GM12878 (cell line): Measurements from ENCODE around the gene PLEKHF1. TPM values are rescaled to one million over a fixed set of nuclear protein-coding genes. Genes with fewer than 3 reads are reported as not detected.
A peak's percentile ranks its signal among the peaks of the same experiment; 100 is the strongest.

Experiments used
- ATAC-seq: fragments of 200-7000 bp; cut with Tn5 transposase; 3 replicates; pipeline ENCODE4 v1.9.1; 2020; ENCODE audit warnings: mild to moderate bottlenecking, moderate library complexity
- BruUV-seq: library from RNA; stranded (reverse); fragments of 400-500 nt; replicated peaks from 2 replicates; lab custom pipeline; 2021; lab: Mats Ljungman, UMichigan
- CTCF ChIA-PET: fragments of 300-600 bp; sonication (Branson Sonifier 250); formaldehyde crosslinking; extraction: SDS; loops from one replicate; lab custom pipeline; 2021; ENCODE audit warnings: inconsistent platforms; lab: Yijun Ruan, JAX
- POLR2A ChIA-PET: fragments of 350-600 bp; formaldehyde crosslinking; extraction: SDS; loops from one replicate; lab custom pipeline; 2021; ENCODE audit warnings: inconsistent platforms; lab: Charles Lee
- RAD21 ChIA-PET: fragments of 300-600 bp; sonication (Branson Sonifier 250); formaldehyde crosslinking; loops from one replicate; lab custom pipeline; 2023; ENCODE audit warnings: antibody characterized with exemption; ENCODE audit not compliant: unreplicated experiment; lab: Charles Lee
- SMC1A ChIA-PET: fragments of 300-600 bp; sonication (Branson Sonifier 250); formaldehyde crosslinking; loops from one replicate; lab custom pipeline; 2023; ENCODE audit not compliant: unreplicated experiment, uncharacterized antibody; lab: Charles Lee
- DNase-seq: peaks from one replicate; pipeline ENCODE4 v3.0.0-alpha.2; 2011; ENCODE audit warnings: low read depth, low spot score
- FAIRE-seq: peaks from 3 replicates; lab custom pipeline; 2011; peaks lifted over from hg19 to GRCh38; lab: Jason Lieb, UNC
- H2AFZ ChIP-seq: 2 replicates; pipeline ENCODE4 v1.6.0; 2011; ENCODE audit warnings: low read depth, low read length, control low read depth; ENCODE audit not compliant: control insufficient read depth
- H3K27ac ChIP-seq: 2 replicates; pipeline ENCODE4 v1.5.1; 2011; ENCODE audit warnings: control low read depth; ENCODE audit not compliant: control insufficient read depth, insufficient read depth
- H3K27me3 ChIP-seq, 2 experiments: replicated peaks in 1 of 2; 2 replicates each; pipeline versions ENCODE4 v1.6.0 to v1.6.1; 2011; ENCODE audit warnings: low read length in 1 of 2; ENCODE audit not compliant: control insufficient read depth in 2 of 2, insufficient read depth in 2 of 2
- H3K36me3 ChIP-seq, 2 experiments: 2 replicates each; pipeline ENCODE4 v1.5.1; 2011; ENCODE audit warnings: low read length in 1 of 2; ENCODE audit not compliant: control insufficient read depth in 2 of 2, insufficient read depth in 2 of 2
- H3K4me1 ChIP-seq: 2 replicates; pipeline ENCODE4 v1.6.1; 2011; ENCODE audit warnings: mild to moderate bottlenecking, low read length, moderate library complexity, mixed read lengths; ENCODE audit not compliant: control insufficient read depth, insufficient read depth
- H3K4me2 ChIP-seq: 2 replicates; pipeline ENCODE4 v1.6.0; 2011; ENCODE audit warnings: control low read depth; ENCODE audit not compliant: control insufficient read depth, insufficient read depth
- H3K4me3 ChIP-seq: fragments of 200-600 bp; sonication (generic); 2 replicates; pipeline ENCODE4 v1.5.1; 2016
- H3K79me2 ChIP-seq: 2 replicates; pipeline ENCODE4 v1.6.0; 2011; ENCODE audit warnings: low read length; ENCODE audit not compliant: control insufficient read depth, insufficient read depth
- H3K9ac ChIP-seq: 2 replicates; pipeline ENCODE4 v1.8.0; 2011; ENCODE audit warnings: low read length, control low read depth, mixed read lengths; ENCODE audit not compliant: control insufficient read depth, insufficient read depth
- H3K9me3 ChIP-seq: replicated peaks from 3 replicates; pipeline ENCODE4 v1.5.1; 2011; ENCODE audit warnings: mild to moderate bottlenecking, low read length; ENCODE audit not compliant: control insufficient read depth, insufficient read depth
- H4K20me1 ChIP-seq: 2 replicates; pipeline ENCODE4 v1.6.0; 2011; ENCODE audit not compliant: control insufficient read depth, insufficient read depth
- DPF2 ChIP-seq: fragments of 450-650 bp; IDR thresholded peaks from 2 replicates; pipeline ENCODE4 v1.6.1; 2017; ENCODE audit warnings: mild to moderate bottlenecking
- EZH2 ChIP-seq: IDR thresholded peaks from 2 replicates; pipeline ENCODE4 v1.6.1; 2012; ENCODE audit warnings: low read depth, mild to moderate bottlenecking, control low read depth, inconsistent platforms, low read length, borderline replicate concordance; ENCODE audit not compliant: control insufficient read depth
- HDGF ChIP-seq: fragments of 450-650 bp; IDR thresholded peaks from 2 replicates; pipeline ENCODE4 v1.6.1; 2016; ENCODE audit warnings: antibody characterized with exemption
- IKZF2 ChIP-seq, 2 experiments: fragments of 450-650 bp; IDR thresholded peaks; 2 replicates each; pipeline ENCODE4 v1.6.1; 2017; ENCODE audit warnings: mild to moderate bottlenecking in 2 of 2, moderate library complexity in 2 of 2
- MTA2 ChIP-seq: fragments of 450-650 bp; IDR thresholded peaks from 2 replicates; pipeline ENCODE4 v1.6.1; 2016; ENCODE audit warnings: low read depth, mild to moderate bottlenecking, moderate library complexity
- MTA3 ChIP-seq: IDR thresholded peaks from 2 replicates; pipeline ENCODE4 v1.6.1; 2012; ENCODE audit warnings: low read length, inconsistent platforms, borderline replicate concordance
- NFIC ChIP-seq: IDR thresholded peaks from 2 replicates; pipeline ENCODE4 v1.6.1; 2012; ENCODE audit warnings: low read depth, mild to moderate bottlenecking, inconsistent platforms, low read length, moderate library complexity
- NRF1 ChIP-seq: conservative IDR thresholded peaks from 2 replicates; pipeline ENCODE4 v1.6.1; 2011; ENCODE audit warnings: mild to moderate bottlenecking, low read depth, low read length, improper control_type of control experiment
- POLR2AphosphoS5 ChIP-seq: IDR thresholded peaks from 2 replicates; pipeline ENCODE4 v1.6.1; 2011; ENCODE audit warnings: mild to moderate bottlenecking, low read length, inconsistent platforms
- RCOR1 ChIP-seq: conservative IDR thresholded peaks from 2 replicates; pipeline ENCODE4 v1.6.1; 2012; ENCODE audit warnings: low read depth, low read length, improper control_type of control experiment
- STAT3 ChIP-seq: IDR thresholded peaks from 2 replicates; pipeline ENCODE4 v1.6.1; 2011; ENCODE audit warnings: low read depth, low read length, improper control_type of control experiment
- SUZ12 ChIP-seq: fragments of 200-600 bp; sonication (generic); IDR thresholded peaks from one replicate; pipeline ENCODE4 v1.6.1; 2018; ENCODE audit warnings: antibody characterized with exemption, mild to moderate bottlenecking; ENCODE audit not compliant: unreplicated experiment
- ZNF24 ChIP-seq: fragments of 450-650 bp; IDR thresholded peaks from 2 replicates; pipeline ENCODE4 v1.6.1; 2017; ENCODE audit warnings: antibody characterized with exemption, mild to moderate bottlenecking
- WGBS: methylation state at CpG from one replicate; pipeline ENCODE4 v1.1.6; 2016; ENCODE audit warnings: low lambda C conversion rate; ENCODE audit not compliant: insufficient replicate concordance, insufficient coverage; ENCODE audit errors: missing lambda C conversion rate; 5-methylcytosine and 5-hydroxymethylcytosine counted together
- in situ Hi-C: fragments of 300-500 bp; cut with MboI; formaldehyde crosslinking; loops from 9 replicates; pipeline ENCODE4 v1.14.3; 2018; ENCODE audit warnings: mixed read lengths
- intact Hi-C: fragments of 100-400 bp; cut with micrococcal nuclease; formaldehyde crosslinking; loops from one replicate; pipeline ENCODE4 v1.14.2; 2022; ENCODE audit not compliant: unreplicated experiment
- polyA plus RNA-seq, 11 experiments: library from polyadenylated mRNA; depleted of rRNA in 4 of 11; unstranded in 6 of 11; stranded (reverse) in 5 of 11; fragments of >200 nt; fragmentation: Nextera tagmentation in 4 of 11; fragmentation: Illumina TruSeq in 1 of 11; extraction: Ambion mirVana in 4 of 11; extraction: Trizol in 1 of 11; gene quantifications; 1 replicate in 1 of 11; 2 replicates in 10 of 11; pipeline versions ENCODE4 v1.2.1 to v1.2.3, GENCODE V29; 2011 to 2016; ENCODE audit warnings: inconsistent platforms in 2 of 11, missing spikeins in 2 of 11, low read depth in 1 of 11
- total RNA-seq, 4 experiments: library from RNA; depleted of rRNA in 3 of 4; stranded (reverse); fragments of >200 nt in 3 of 4; fragmentation: Illumina TruSeq in 1 of 4; extraction: Trizol in 1 of 4; gene quantifications; 2 replicates each; pipeline versions ENCODE4 v1.2.1 to v1.2.3, GENCODE V29; 2013 to 2021
- TF ChIP-seq, protein P1 (sequence below): IDR thresholded peaks from 2 replicates; pipeline ENCODE4 v1.6.1; 2011; ENCODE audit warnings: low read depth, low read length, improper control_type of control experiment, borderline replicate concordance

The PLEKHF1 gene
- total and polyA plus RNA-seq, 10 of the 15 experiments (the other 5 are each of a cell fraction or from before 2014, with no cell fraction given): 0.10 to 20.3 (median 15.3) TPM

- in situ Hi-C loops: loop anchor here (10.0 kb wide), 1 partner anchor 52 kb away; no protein-coding TSS in a partner anchor
- H3K9me3 ChIP-seq: no peaks in the 10 kb centered on the region
- SMC1A ChIA-PET: interaction anchor here (0.9 to 4.7 kb wide), 11 partner anchors 8 to 61 kb away, joined by 3 to 42 read pairs (median 4); no protein-coding TSS in a partner anchor
- FAIRE-seq (no peak), DNase-seq (no peak), ATAC-seq (no peak)
- 0 out of 2 replicates have a peak overlapping the region, but pooled peaks have one; percentile 4 for H2AFZ ChIP-seq
- H3K27ac ChIP-seq: peak overlapping the region; percentile 84
- RAD21 ChIA-PET: interaction anchor here (0.8 to 5.3 kb wide), 6 partner anchors 9 to 60 kb away, joined by 3 to 78 read pairs (median 12); partner anchors contain the start of genes C19orf12 and POP4
- 71% methylated on average over 20 of the region's 20 CpGs for WGBS
- no peaks in the 10 kb centered on the region for H3K27me3 ChIP-seq
- intact Hi-C loops: loop anchor here (2.0 kb wide), 1 partner anchor 28 kb away; no protein-coding TSS in a partner anchor
- no peaks in the 10 kb centered on the region for H4K20me1 ChIP-seq
- peak overlapping the region; percentile 75 for H3K9ac ChIP-seq
- H3K79me2 ChIP-seq: peaks cover 58% of the 10 kb centered on the region
- no TSS peak for BruUV-seq
- no peak for TF ChIP-seq MTA2
- TF ChIP-seq IKZF2 (IDR thresholded peaks at IDR 0.05): 0 out of 4 replicates have a peak, but pooled peaks of 1 of the 2 experiments have one; percentile 8
- H3K4me3 ChIP-seq: peak overlapping the region; percentile 92
- CTCF ChIA-PET: interaction anchor here (0.7 to 6.5 kb wide), 7 partner anchors 13 to 93 kb away, joined by 3 to 111 read pairs (median 26); partner anchors contain the start of genes C19orf12 and POP4
- peaks cover 48% of the 10 kb centered on the region for H3K4me1 ChIP-seq
- POLR2A ChIA-PET: interaction anchor here (0.7 to 2.3 kb wide), 6 partner anchors 37 to 61 kb away, joined by 3 to 16 read pairs (median 4); partner anchors contain the start of genes C19orf12 and POP4
- peak overlapping the region; percentile 91 for H3K4me2 ChIP-seq
- H3K36me3 ChIP-seq: no peaks in the 10 kb centered on the region; a peak in 2 of 4 replicates
Observed at GRCh38 chr19:29666578-29667386, 1.5 kb downstream of the PLEKHF1 start.

- no TSS peak for BruUV-seq
- peaks cover 63% of the 10 kb centered on the region for H3K79me2 ChIP-seq
- WGBS: 87% methylated on average over 11 of the region's 11 CpGs
- RAD21 ChIA-PET: interaction anchor here (3.3 to 5.3 kb wide), 3 partner anchors 48 to 61 kb away, joined by 19 to 78 read pairs (median 37); partner anchors contain the start of genes C19orf12 and POP4
- peaks cover 54% of the 10 kb centered on the region for H3K4me1 ChIP-seq
- ATAC-seq (no peak), FAIRE-seq (no peak), DNase-seq (no peak)
- H3K27ac ChIP-seq: peak overlapping the region; percentile 84
- H3K9ac ChIP-seq: peak overlapping the region; percentile 75
- peak overlapping the region; percentile 91 for H3K4me2 ChIP-seq
- no peaks in the 10 kb centered on the region for H3K9me3 ChIP-seq
- H3K4me3 ChIP-seq: peak overlapping the region; percentile 92; the same call in 1 of the 2 replicates
- H3K36me3 ChIP-seq: no peaks in the 10 kb centered on the region; a peak in 2 of 4 replicates
- POLR2A ChIA-PET: interaction anchor here (1.4 to 2.3 kb wide), 4 partner anchors 45 to 61 kb away, joined by 5 to 16 read pairs (median 6); partner anchors contain the start of genes C19orf12 and POP4
- H2AFZ ChIP-seq: no peak overlapping the region
- CTCF ChIA-PET: interaction anchor here (0.7 to 6.5 kb wide), 8 partner anchors 11 to 92 kb away, joined by 3 to 111 read pairs (median 26); partner anchors contain the start of genes C19orf12 and POP4
- H4K20me1 ChIP-seq: no peaks in the 10 kb centered on the region
- intact Hi-C loops: loop anchor here (2.0 kb wide), 1 partner anchor 27 kb away; no protein-coding TSS in a partner anchor
- H3K27me3 ChIP-seq: no peaks in the 10 kb centered on the region
- in situ Hi-C loops: loop anchor here (10.0 kb wide), 1 partner anchor 53 kb away; no protein-coding TSS in a partner anchor
- SMC1A ChIA-PET: interaction anchor here (0.9 to 4.7 kb wide), 11 partner anchors 9 to 201 kb away, joined by 3 to 42 read pairs (median 4); no protein-coding TSS in a partner anchor
- TF ChIP-seq STAT3 (no peak), NFIC (no peak), HDGF (no peak), ZNF24 (no peak), NRF1 (no peak), EZH2 (no peak), SUZ12 (no peak), RCOR1 (no peak), POLR2AphosphoS5 (no peak), DPF2 (no peak), MTA3 (no peak)
- TF ChIP-seq, protein P1, sequence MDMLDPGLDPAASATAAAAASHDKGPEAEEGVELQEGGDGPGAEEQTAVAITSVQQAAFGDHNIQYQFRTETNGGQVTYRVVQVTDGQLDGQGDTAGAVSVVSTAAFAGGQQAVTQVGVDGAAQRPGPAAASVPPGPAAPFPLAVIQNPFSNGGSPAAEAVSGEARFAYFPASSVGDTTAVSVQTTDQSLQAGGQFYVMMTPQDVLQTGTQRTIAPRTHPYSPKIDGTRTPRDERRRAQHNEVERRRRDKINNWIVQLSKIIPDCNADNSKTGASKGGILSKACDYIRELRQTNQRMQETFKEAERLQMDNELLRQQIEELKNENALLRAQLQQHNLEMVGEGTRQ: no peak
Observed at GRCh38 chr19:29667387-29667783, 2.1 kb downstream of the PLEKHF1 start.
